AG08396 (cell line): ENCODE results near the gene ASS1.

Source experiments
- DNase-seq: peaks from one replicate; pipeline ENCODE4 v3.0.0; 2012; ENCODE audit warnings: low spot score, mixed read lengths

The ASS1 gene

DNA sequence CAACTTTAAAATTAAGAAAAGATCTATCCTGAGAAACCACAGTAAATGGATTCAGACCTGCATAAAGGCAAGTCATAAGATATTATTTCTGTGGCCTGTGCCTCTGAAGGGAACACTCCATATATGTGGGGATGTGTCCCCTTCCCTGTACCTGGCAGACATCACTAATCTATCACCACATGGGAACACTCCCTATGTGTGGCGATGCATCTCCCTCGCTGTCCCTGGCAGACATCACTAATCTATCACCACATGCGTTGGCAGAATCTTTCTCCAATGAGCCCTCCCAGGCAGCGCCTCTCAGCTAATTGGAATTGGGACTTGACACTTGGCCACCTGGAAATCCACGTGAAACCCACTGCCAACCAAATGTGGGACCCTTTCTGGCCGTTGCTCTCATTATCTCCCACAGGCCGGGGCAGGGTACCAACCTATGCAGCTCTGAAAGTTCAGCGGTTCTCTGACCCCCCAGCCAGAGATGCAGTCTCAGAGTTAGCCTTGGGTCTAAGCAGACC, 25.2 kb upstream of the ASS1 start:
- DNase-seq = no peak

DNA sequence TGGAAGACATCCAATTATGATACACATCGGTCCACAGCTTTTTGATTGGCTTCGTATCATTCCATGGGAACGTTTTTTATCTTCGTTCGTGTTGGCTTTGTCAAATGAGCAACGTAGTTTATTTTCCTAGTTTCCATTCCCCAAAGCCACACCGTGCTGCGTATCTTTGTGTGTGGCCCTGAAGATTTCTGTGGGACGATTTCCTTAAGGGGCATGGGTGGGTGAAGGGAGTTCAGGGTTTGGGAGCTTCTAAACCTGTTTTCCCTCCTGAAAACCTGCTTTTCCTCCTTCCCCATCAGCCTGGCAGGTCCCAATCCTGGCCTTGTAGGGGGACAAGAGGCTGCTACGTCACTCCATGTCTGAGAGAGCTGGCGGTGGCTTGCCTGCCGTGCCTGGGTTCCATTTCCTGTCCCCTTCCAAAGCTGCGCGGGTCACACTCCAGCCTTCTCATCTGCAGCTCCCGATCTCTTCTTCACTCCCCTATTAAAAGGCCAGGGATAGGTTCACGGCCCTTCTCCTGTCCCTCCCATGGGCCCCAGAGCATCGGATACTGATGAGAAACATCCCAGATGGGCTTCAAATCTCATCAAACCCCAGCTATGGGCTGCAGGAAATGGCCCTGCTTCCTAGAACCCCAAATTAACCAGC, 23.5 kb upstream of the ASS1 start:
- no peak for DNase-seq

DNA sequence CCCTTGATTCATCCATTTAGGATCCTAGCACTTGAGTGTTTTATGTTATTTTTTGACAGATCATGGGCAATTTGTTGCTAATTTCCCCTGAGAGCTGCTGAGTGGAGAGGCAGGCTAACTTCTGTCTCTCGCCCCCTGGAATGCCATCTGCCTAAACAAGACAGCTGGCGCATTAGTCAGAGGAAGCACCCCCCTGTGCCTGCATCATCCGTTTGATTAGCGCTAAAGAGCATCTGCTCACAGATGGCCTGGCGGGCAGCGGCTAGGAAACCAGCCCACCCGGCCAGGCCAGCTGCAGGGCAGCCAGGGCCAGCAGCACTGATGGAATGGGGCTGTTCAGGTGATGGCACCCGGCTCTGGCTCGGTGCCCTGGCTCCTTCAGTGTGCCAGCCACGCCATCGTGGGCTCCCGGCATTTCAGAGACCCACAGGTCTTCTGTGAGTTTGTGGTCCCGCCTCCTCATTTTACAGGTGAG, 22.9 kb upstream of the ASS1 start:
- no peak for DNase-seq

DNA sequence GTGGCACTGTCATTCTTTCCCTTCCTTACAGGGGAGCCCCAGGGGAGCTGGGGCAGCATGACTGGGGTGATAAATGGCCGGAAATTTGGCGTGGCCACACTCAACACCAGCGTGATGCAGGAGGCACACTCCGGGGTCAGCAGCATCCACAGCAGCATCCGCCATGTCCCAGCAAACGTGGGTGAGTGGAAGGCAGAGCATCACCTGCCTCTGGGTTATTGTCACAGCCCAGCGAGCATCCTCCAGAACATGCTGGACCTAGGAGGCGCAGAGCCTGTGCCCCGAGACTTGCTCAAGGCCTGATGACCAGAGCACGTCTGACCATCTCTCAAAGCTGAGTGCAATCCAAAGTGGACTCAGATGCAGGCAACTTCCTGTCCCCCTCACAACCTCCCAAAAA, 22.2 kb upstream of the ASS1 start:
- no peak for DNase-seq

DNA sequence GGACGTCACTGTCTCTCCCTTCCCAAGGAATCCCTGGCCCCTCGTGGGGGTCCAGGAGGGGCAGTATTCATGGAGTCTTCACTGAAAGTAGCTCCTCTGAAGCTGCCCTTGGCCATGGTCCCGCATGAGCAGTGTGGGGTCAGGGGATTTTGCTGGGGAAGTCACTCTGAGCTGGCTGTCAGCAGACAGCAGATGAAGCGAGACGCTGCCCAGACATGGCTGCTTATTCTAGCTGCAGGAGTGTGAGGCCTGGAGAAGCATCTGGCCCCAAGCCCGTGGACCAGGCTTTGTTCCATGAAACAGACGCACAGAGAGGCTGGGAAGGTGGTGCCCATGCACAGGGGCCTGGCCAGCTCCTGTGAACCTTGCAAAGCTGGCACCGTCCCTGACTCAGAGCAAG, 21.5 kb upstream of the ASS1 start:
- DNase-seq = peak; percentile 15

DNA sequence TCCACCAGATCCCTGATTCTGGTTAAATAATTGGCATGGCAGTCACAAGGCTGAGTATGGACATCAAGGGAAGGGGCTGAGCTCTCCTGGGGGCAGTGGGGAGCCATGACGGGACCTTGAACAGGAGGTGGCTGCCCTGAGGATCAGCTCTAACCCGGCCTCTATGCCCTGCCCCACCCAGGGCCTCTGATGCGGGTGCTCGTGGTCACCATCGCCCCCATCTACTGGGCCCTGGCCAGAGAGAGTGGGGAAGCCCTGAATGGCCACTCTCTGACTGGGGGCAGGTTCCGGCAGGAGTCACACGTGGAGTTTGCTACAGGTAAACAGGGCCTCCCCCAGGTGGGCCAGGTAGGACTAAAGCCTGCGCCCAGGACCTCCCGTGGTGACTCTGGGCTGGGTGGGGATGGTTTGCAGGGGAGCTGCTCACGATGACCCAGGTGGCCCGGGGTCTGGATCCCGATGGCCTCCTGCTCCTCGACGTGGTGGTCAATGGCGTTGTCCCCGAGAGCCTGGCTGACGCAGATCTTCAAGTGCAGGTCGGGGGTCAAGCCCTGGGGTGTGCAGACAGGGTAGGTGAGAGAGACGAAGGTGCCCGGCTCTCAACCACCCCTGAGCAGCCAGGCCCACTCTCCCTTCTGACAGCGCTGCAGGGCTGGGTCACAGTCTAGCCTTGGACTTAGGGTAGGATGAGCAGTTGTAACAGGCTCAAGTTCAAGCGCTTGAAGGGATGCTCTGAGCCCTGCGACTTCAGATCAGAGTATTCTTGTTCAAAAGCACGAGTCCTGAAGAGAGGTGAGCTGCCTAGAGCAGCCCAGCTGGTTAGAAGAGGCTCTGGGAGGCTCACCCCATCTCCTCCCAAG, 19.9 kb upstream of the ASS1 start:
- DNase-seq = no peak

DNA sequence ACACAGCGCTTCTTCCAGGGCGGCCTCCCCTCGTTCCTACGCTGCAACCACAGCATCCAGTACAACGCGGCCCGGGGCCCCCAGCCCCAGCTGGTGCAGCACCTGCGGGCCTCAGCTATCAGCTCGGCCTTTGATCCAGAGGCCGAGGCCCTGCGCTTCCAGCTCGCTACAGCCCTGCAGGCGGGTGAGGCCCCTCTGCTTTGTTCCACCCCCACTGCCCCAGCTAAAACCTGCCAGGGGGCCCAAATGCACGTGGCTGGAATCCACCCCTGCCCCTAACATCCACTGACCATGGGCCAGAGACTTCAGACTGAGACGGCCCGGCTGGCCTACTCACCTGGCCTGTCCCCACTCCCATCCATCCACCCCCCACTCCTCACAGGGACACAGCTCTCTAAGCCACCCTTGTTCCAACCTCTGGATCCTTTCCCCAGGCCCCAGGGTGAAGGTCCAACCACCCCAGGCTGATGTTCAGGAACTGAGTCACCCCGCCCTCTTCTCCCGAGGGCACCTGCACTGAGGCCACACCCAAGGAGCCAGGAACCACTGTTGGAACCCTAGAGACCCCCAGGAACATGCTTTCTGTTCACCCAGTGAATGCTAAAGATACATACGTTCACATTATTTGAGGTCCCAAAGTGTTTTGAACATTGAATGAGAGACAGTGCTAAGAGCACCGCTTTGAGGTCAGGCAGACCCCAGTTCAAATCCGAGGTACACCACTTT, 18.9 kb upstream of the ASS1 start:
- DNase-seq = no peak

DNA sequence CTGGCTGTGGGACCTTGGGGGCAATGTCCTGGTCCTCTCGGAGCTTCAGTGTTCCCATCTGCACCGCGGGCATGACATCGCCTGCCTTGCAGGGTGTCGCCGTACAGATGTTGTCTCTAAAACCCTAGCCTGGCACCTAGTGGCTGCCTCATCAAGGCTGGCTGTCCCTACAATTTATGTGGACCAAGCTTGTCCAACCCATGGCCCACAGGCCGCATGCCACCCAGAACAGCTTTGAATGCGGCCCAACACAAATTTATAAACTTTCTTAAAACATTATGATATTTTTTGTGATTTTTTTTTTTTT, 18.3 kb upstream of the ASS1 start:
- DNase-seq = no peak

DNA sequence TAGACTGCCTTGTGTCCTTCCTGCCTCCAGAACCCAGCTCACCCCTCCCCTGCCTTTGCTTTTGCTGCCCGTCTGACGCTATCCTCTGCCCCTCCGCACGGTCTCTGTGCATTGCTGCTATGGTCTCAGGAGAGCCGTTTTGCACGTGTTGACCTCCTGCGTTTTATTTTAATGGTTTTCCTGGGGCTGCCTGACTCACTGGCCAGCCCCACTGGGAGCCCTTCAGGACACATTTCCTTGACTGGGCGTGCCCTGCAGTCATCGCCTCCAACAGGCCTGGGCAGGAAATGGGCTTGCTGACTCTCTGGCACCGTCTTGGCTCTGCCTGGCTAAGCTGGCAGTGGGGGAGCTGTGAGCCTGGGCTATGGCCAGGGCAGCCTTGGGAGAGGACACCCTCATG, 17.9 kb upstream of the ASS1 start:
- no peak for DNase-seq

DNA sequence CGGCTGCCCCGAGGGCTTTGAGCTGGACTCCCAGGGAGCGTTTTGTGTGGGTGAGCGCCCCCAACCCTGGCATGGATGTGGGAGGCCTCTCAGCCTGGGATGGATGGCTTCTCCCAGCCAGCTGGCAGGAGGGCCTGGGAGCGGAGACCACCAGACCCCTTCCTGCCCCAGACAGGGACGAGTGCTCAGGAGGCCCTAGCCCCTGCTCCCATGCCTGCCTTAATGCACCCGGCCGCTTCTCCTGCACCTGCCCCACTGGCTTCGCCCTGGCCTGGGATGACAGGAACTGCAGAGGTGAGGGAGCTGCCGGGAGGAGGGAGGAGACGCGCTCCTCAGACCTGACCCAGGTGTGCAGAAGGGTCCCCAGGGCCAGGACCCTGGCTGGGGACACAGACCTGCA, 17.4 kb upstream of the ASS1 start:
- no peak for DNase-seq

DNA sequence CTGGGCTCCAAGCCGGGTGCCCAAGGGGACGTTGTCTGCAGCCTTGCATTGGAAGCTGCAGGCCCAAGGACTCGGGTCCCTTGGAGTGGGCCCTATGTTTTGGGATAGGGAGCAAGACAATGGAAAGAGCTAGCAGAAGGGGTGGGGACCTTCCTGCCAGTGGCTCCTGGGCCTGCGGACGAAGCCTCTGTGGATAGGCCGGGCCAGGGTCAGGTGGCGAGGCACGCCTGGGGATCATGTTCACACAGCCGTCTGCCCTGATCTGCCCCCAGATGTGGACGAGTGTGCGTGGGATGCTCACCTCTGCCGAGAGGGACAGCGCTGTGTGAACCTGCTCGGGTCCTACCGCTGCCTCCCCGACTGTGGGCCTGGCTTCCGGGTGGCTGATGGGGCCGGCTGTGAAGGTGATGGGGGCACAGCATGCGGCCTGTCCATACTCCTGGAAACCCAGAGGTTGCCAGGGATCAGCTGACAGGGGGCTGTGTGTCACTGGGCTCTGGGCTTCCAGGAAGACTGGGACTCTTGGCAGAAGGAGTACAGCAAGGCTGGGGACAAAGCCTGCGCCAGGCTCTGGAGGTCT, 16.6 kb upstream of the ASS1 start:
- DNase-seq = no peak

DNA sequence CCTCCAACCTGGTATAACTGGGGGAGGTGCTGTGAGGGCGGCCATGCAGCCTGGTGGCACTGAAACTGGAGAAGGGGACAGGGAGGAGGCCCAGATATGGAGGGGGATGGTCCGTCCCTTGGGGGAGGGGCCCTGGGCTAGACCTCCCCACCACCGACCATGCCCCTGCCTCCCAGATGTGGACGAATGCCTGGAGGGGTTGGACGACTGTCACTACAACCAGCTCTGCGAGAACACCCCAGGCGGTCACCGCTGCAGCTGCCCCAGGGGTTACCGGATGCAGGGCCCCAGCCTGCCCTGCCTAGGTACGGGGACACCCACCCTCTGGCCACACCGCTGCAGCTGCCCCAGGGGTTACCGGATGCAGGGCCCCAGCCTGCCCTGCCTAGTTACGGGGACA, 15.4 kb upstream of the ASS1 start:
- DNase-seq = no peak

DNA sequence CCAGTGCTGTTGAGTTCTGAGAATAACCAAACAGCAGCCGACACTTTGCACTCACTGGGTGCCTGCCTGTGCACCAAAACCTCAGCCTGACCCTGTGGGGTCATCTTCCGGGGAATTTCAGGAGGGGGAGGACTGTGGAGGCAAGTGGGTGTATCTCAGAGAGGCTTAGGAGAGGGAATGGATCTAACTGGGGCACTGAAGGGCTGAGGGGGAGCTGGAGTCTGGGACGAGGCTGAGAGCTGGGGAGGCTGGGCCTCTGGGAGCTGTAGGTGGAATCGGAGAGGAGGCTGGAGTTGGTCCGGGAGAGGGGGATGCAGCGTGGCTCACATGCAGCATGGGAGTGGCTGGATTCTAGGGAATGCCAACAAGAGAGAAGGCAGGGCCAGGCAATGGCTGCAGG, 14.9 kb upstream of the ASS1 start:
- DNase-seq = no peak

DNA sequence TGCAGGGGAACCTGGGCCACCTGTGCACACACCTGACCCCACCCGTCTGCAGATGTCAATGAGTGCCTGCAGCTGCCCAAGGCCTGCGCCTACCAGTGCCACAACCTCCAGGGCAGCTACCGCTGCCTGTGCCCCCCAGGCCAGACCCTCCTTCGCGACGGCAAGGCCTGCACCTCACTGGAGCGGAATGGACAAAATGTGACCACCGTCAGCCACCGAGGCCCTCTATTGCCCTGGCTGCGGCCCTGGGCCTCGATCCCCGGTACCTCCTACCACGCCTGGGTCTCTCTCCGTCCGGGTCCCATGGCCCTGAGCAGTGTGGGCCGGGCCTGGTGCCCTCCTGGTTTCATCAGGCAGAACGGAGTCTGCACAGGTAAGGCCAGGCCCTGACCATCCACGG, 14.5 kb upstream of the ASS1 start:
- DNase-seq = no peak

DNA sequence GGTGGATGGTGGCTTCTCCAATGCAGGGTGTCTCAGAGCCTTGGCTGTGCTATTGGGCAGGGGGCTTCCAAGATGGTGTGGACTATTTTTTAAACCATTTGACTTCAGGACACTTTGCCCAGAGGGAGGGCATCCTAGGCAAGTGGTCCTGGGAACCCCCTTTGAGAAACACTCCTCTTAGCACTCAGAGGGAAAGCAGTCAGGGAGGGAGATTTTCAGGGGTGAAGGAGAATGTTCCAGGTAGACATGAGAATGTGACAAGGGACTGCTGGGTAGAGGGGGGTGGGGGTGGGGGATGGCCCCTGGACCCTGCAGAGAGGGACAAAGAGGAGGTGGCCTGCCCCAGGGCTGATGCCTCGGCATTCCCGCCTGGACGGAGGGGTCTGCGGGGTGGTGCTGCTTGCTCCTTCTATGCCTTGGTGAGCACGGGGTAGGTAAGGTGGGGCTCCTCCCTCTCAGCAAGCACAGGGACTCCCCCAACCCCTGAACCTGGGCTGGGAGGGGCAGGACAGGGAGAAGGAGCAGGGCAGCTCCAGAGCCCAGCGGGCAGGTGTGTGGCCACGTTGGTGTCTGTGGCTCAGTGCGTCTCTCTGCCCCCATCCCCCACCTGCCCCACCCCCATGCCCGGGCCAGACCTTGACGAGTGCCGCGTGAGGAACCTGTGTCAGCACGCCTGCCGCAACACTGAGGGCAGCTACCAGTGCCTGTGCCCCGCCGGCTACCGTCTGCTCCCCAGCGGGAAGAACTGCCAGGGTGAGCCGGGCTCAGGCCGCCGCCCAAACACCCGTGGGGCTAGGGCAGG, 13.8 kb upstream of the ASS1 start:
- DNase-seq = no peak

DNA sequence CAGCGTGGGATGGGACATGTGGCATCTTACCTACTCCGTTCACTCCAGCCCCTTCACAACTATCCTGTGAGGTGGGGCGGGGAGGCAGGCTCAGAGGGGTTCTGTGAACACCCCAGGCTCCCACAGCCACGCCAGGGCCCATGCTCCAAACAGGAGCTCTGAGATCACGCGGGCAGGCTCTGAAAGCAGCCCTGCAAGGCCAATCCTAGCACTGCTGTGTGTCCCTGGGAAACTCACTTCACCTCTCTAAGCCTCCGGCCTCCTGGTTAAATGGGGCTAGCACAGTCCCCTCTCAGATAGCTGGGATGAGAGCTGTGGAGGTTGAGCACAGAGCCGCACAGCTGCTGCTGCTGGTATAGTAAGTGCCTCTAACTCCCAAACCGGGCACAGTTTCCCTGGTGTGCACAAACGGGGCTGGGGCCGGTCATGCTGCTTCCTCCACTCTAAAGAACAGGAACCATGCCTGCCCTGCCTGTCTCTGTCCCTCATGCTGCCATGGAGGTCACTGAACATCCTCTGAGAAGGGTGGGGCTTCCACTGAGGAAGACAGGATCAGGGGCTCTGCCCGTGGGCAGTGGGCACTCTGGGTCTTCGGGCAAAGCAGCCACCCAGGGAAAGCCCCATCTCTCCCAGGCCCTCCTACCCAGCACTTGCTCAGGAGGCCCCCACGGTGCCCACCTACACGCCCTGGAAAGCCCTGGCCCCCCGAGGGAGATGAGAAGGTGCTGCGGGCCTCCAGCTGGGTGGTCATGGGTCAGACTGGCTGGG, 13.0 kb upstream of the ASS1 start:
- DNase-seq = no peak

DNA sequence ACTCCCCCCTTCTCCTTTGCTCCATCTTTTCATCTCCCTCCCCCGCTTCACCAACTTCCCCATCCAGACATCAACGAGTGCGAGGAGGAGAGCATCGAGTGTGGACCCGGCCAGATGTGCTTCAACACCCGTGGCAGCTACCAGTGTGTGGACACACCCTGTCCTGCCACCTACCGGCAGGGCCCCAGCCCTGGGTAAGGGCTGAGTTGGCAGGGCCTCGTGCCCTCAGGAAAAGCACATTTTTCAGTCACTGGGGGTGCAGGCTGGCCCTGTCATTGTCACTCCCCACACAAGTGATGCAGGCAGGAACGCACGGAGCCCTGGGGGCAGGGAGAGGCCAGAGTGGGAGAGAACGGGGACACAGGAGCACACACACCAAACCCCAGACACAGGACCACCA, 12.4 kb upstream of the ASS1 start:
- DNase-seq = no peak

DNA sequence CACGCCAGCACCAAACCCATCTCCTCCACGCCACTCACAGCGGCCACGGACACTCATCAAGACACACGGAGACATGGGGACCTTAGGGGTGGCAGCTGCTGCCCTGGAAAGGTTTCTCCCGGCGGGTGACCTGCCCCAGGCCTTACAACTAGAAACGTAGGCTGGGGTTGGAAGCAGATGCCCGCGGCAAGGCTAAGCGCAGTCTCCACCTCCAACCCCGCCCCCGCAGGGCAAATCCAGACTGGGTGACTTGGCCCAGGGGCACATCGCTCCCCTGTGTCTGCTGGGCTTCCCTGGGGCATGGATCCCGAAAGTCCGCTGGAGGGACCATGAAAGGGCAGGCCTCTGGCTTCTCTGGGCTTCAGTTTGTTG, 12.0 kb upstream of the ASS1 start:
- DNase-seq = no peak

DNA sequence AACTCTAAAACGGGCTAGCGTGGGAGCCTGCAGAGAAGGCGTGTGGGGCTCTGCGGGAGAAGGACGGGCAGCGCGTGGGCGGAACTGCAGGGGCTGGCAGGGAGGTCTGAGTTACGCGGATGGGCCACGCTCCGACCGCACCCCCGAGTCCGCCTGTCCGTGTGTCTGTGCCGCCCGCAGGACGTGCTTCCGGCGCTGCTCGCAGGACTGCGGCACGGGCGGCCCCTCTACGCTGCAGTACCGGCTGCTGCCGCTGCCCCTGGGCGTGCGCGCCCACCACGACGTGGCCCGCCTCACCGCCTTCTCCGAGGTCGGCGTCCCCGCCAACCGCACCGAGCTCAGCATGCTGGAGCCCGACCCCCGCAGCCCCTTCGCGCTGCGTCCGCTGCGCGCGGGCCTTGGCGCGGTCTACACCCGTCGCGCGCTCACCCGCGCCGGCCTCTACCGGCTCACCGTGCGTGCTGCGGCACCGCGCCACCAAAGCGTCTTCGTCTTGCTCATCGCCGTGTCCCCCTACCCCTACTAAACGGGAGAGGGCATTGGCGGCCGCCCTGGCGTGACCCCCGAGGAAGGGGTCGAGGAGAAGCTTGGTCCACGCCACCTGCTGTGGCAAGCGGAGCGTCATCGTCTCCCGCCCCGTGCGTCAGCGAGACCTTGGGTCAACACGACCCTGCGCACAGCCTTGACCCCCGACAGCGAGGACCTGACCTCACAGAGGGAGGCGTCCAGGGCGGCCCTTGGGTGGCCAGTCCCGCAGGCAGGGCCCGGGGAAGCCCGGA, 11.4 kb upstream of the ASS1 start:
- peak; percentile 85 for DNase-seq

DNA sequence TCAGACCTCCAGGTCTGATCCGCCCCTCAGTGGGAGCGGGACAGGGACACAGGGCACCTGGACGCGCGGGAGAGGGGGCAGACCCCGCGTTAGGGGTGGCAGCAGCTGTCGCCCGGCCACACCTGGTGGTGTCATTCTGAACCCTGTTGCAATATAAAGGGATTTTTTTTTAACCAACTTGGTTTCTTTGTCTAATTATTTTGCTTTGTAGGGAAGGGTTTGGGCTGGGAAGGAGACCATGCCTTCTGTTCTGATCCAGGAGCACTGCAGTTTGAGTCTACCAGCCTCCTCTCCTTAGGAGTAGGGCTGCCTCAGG, 10.9 kb upstream of the ASS1 start:
- no peak for DNase-seq
